Measurements from ENCODE around the gene EGFL7. TPM values are rescaled to one million over a fixed set of nuclear protein-coding genes. Genes with fewer than 3 reads are reported as not detected.

Gene EGFL7
- total and polyA plus RNA-seq, 2 of the 8 experiments (the other 6 are each of a cell fraction or from before 2014, with no cell fraction given) = 37.8 to 53.4 TPM

DNA sequence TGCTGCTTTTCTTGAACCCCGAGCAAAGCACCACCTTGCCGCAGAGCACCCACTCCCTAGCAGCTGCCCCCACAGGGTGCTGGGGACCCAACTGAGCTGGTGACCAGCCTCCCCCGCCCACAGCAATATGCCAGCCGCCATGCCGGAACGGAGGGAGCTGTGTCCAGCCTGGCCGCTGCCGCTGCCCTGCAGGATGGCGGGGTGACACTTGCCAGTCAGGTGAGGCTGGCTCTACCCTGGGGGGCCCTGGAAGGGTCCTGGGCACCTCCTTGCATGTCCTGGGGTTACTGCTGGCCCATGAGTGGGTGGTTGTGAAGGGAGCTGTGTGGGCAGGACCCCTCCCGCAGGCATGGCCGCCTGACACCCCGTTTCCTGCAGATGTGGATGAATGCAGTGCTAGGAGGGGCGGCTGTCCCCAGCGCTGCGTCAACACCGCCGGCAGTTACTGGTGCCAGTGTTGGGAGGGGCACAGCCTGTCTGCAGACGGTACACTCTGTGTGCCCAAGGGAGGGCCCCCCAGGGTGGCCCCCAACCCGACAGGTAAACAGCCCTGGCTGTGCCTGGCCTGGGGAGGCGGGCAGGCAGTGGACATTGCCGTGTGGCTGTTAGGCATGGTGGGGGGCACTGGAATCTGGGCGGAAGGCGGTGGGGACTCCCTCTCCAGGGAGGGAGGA, 7.2 kb downstream of the EGFL7 start (continued):
- TF ChIP-seq, protein P1, sequence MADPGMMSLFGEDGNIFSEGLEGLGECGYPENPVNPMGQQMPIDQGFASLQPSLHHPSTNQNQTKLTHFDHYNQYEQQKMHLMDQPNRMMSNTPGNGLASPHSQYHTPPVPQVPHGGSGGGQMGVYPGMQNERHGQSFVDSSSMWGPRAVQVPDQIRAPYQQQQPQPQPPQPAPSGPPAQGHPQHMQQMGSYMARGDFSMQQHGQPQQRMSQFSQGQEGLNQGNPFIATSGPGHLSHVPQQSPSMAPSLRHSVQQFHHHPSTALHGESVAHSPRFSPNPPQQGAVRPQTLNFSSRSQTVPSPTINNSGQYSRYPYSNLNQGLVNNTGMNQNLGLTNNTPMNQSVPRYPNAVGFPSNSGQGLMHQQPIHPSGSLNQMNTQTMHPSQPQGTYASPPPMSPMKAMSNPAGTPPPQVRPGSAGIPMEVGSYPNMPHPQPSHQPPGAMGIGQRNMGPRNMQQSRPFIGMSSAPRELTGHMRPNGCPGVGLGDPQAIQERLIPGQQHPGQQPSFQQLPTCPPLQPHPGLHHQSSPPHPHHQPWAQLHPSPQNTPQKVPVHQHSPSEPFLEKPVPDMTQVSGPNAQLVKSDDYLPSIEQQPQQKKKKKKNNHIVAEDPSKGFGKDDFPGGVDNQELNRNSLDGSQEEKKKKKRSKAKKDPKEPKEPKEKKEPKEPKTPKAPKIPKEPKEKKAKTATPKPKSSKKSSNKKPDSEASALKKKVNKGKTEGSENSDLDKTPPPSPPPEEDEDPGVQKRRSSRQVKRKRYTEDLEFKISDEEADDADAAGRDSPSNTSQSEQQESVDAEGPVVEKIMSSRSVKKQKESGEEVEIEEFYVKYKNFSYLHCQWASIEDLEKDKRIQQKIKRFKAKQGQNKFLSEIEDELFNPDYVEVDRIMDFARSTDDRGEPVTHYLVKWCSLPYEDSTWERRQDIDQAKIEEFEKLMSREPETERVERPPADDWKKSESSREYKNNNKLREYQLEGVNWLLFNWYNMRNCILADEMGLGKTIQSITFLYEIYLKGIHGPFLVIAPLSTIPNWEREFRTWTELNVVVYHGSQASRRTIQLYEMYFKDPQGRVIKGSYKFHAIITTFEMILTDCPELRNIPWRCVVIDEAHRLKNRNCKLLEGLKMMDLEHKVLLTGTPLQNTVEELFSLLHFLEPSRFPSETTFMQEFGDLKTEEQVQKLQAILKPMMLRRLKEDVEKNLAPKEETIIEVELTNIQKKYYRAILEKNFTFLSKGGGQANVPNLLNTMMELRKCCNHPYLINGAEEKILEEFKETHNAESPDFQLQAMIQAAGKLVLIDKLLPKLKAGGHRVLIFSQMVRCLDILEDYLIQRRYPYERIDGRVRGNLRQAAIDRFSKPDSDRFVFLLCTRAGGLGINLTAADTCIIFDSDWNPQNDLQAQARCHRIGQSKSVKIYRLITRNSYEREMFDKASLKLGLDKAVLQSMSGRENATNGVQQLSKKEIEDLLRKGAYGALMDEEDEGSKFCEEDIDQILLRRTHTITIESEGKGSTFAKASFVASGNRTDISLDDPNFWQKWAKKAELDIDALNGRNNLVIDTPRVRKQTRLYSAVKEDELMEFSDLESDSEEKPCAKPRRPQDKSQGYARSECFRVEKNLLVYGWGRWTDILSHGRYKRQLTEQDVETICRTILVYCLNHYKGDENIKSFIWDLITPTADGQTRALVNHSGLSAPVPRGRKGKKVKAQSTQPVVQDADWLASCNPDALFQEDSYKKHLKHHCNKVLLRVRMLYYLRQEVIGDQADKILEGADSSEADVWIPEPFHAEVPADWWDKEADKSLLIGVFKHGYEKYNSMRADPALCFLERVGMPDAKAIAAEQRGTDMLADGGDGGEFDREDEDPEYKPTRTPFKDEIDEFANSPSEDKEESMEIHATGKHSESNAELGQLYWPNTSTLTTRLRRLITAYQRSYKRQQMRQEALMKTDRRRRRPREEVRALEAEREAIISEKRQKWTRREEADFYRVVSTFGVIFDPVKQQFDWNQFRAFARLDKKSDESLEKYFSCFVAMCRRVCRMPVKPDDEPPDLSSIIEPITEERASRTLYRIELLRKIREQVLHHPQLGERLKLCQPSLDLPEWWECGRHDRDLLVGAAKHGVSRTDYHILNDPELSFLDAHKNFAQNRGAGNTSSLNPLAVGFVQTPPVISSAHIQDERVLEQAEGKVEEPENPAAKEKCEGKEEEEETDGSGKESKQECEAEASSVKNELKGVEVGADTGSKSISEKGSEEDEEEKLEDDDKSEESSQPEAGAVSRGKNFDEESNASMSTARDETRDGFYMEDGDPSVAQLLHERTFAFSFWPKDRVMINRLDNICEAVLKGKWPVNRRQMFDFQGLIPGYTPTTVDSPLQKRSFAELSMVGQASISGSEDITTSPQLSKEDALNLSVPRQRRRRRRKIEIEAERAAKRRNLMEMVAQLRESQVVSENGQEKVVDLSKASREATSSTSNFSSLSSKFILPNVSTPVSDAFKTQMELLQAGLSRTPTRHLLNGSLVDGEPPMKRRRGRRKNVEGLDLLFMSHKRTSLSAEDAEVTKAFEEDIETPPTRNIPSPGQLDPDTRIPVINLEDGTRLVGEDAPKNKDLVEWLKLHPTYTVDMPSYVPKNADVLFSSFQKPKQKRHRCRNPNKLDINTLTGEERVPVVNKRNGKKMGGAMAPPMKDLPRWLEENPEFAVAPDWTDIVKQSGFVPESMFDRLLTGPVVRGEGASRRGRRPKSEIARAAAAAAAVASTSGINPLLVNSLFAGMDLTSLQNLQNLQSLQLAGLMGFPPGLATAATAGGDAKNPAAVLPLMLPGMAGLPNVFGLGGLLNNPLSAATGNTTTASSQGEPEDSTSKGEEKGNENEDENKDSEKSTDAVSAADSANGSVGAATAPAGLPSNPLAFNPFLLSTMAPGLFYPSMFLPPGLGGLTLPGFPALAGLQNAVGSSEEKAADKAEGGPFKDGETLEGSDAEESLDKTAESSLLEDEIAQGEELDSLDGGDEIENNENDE (IDR thresholded peaks at IDR 0.05; ENCODE audit: insufficient replicate concordance, low read length) = no peak
- TF ChIP-seq RBBP5 (IDR thresholded peaks at IDR 0.05; ENCODE audit: borderline replicate concordance, low read depth, low read length) = no peak
- no peak for TF ChIP-seq KDM1A (IDR thresholded peaks at IDR 0.05; ENCODE audit: borderline replicate concordance, low read length)
- TF ChIP-seq SIX5 (IDR thresholded peaks at IDR 0.05; ENCODE audit: low read depth, low read length) = no peak
- TF ChIP-seq, protein P2, sequence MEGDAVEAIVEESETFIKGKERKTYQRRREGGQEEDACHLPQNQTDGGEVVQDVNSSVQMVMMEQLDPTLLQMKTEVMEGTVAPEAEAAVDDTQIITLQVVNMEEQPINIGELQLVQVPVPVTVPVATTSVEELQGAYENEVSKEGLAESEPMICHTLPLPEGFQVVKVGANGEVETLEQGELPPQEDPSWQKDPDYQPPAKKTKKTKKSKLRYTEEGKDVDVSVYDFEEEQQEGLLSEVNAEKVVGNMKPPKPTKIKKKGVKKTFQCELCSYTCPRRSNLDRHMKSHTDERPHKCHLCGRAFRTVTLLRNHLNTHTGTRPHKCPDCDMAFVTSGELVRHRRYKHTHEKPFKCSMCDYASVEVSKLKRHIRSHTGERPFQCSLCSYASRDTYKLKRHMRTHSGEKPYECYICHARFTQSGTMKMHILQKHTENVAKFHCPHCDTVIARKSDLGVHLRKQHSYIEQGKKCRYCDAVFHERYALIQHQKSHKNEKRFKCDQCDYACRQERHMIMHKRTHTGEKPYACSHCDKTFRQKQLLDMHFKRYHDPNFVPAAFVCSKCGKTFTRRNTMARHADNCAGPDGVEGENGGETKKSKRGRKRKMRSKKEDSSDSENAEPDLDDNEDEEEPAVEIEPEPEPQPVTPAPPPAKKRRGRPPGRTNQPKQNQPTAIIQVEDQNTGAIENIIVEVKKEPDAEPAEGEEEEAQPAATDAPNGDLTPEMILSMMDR (IDR thresholded peaks at IDR 0.05; ENCODE audit: control extremely low read depth in 1 of 3, insufficient read depth in 1 of 3, low read depth in 1 of 3, low read length in 3 of 3) = no peak
- TF ChIP-seq SIRT6 (IDR thresholded peaks at IDR 0.05; ENCODE audit: low read length) = no peak
- TF ChIP-seq SUZ12 (IDR thresholded peaks at IDR 0.05; ENCODE audit: low read length) = no peak
- no peak for TF ChIP-seq TEAD4 (IDR thresholded peaks at IDR 0.05; ENCODE audit: low read depth, low read length)
- TF ChIP-seq SP4 (IDR thresholded peaks at IDR 0.05; ENCODE audit: low read length) = no peak
